ENCODE results near the gene PRKAR2B.
A peak's percentile ranks its signal among the peaks of the same experiment; 100 is the strongest.
"Not testable (repeated sequence)": the region's sequence is repeated elsewhere in the genome, so short reads cannot be mapped to it uniquely, and the experiment has no call there.

Gene PRKAR2B

DNA sequence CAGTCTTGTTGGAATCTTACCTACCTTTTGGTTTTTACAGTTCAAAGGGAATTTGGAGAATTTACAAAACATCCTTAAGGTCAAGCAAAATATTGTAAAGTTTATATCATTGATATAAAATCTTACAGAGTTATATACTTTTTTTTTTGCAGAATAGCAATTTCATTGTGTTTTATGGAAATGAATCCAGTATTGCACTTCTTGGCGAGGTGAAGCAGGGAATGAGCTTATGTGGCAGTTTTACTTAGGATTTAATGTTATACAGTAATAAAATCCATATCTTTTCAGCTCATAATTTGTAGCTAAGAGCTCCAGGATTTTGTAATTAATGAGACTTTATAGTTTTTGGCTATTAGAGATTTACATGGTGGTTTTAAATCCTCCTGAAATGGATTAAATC lies 5.0 kb downstream of the PRKAR2B start:
- no peak for DNase-seq

DNA sequence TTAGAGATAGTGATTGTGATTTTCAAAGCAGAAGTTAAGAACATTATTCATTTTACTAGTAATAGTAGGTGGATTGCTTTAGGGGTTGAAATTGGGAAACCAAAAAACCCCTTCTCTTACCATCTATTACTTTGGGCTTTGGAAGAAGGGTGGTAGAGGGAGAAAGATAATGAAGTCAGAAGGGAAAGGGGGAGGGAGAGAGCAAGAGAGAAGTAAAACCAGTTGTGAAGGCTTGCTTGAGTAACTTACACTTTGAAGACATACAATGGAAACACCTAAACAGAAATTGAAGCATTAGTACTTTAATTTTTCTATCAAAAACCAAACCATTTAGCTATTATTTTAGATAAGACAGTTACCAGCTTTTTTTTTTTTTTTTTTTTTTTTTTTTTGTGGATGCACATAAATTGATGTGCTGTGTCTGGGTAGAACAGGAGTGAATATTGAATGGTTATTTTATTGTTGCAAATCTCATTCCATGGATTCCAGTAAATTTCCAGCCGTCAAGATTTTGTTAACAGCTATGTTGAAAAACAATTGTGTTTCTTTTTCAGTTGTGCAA lies 5.5 kb downstream of the PRKAR2B start:
- DNase-seq: no peak

DNA sequence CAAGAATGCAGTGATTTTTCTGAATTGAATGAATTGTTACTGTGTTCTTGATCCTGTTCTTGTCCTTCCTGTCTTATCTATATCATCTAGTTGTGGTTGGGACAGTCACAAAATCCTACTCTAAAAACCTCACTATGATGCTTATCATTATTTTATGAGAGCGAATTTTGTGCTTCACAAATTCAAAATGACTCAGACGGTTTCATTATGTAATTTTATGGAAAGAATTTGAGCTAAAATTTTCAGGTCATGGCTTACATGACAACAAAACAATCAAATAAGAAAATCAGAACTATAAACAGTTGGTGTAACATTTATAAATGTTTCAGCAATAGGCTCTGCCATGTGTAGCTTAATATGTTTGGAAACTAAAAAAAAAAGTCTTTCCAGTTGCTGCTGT lies 6.9 kb downstream of the PRKAR2B start:
- DNase-seq: no peak

DNA sequence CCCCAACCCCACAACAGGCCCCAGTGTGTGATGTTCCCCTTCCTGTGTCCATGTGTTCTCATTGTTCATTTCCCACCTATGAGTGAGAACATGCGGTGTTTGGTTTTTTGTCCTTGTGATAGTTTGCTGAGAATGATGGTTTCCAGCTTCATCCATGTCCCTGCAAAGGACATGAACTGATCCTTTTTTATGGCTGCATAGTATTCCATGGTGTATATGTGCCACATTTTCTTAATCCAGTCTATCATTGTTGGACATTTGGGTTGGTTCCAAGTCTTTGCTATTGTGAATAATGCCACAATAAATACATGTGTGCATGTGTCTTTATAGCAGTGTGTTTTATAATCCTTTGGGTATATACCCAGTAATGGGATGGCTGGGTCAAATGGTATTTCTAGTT lies 10.5 kb downstream of the PRKAR2B start:
- not testable (repeated sequence) for DNase-seq

DNA sequence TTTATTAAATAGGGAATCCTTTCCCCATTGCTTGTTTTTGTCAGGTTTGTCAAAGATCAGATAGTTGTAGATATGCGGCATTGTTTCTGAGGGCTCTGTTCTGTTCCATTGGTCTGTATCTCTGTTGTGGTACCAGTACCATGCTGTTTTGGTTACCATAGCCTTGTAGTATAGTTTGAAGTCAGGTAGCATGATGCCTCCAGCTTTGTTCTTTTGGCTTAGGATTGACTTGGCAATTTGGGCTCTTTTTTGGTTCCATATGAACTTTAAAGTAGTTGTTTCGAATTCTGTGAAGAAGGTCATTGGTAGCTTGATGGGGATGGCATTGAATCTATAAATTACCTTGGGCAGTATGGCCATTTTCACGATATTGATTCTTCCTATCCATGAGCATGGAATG lies 11.6 kb downstream of the PRKAR2B start:
- DNase-seq: not testable (repeated sequence)

DNA sequence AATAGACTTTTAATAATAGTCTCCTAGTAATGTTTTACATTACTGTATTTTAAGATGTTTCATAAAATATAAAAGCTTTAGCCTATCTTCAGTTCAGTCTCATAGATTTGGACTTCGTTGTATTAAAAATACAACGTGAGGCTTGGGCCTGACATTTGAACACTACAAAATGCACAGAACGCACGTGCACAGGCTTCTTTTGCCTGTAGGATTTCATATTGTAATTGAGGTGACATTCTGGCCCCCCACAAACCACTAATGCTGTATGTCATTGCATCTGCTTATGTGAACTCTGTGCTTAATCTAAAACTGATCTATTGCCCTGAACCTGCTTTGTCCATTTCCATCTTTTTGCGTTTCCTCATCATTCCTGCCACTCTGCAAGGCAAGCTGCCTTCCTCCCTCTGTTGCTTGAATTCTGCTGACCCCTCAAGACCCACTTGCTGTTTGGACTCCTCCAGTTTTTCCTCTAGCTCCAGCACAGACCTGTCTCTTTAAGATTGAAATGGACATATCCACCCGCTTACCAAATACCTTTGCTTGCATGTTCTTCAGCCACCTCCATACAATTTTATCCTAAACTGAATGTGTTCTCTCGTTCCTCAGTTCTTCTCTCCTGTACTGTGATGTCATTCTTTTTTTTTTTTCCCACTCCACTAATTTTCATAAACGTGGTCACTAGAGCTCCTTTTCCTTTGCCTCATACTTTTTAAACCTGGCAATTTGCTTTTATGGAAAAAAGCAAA lies 12.4 kb downstream of the PRKAR2B start:
- DNase-seq: no peak

DNA sequence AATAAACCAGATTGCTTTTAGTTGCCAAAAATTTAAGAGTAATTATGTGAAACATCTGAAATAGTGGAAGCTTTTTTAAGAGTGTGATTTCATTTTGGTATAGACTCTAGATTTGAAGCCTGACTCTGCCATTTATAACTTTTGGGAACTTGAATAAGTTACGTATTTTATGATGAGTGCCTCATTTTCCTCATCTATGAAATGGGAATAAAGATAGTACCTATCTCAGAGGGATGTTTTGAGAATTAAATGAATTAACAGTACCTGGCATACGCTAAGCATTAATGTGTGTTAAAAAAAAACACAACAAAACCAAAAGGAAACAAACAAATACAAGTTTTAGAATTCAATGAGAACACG lies 12.9 kb downstream of the PRKAR2B start:
- DNase-seq: no peak

DNA sequence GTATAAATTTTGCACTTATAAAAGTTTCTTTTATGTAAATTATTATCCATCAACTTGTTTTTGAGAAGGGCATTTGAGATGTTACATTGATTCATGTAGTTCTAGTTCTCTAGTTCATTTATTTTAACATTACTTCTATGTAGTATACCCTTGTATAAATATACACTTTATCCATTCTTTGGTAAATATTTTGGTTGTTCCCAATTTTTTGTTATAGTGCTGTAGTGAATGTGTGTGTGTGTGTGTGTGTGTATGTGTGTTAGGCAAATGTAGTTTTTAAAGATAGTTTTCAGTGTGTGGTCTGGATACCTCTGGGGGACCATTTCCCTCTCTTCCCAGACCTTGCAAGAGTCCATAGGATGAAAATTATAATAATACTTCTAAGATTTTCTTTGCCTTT lies 15.0 kb downstream of the PRKAR2B start:
- DNase-seq: no peak

DNA sequence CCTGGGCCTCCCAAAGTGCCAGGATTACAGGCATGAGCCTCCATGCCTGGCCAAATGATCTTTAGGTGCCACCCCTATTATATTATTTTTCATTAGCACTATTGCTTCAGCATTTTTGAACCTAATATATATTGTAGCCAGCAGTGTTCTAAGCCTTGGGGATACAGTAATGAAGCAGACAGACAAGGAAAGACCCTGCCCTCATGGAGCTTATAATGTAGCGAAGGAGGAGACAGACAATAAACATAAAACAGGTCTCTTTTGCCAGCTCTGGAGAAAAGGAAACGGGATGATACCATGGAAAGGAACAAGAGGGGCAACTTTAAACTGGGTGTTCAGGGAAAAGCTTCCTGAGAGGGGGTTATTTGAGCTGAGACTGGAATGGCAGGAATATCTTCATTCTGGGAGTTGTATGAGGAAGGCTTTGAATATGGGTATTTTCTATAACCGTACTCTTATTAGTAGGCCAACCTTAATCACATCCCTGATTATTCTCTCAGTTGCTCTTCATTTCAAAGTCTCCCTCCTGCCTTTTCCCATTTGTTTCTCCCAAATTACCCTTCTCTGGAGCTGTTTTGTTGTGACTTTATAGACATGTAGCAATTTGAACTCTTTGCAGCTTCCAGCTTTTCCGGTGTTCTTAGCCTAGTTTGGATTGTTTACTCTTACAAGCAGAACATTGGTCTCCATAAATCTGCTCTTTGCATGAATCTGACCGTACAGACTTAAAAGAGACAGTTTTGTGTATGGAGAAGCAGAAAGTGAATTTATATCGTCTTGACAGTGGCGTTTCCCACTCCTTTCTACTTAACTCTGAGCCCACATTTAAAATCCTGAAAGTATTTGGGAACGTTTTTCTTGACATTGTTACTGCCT lies 19.0 kb downstream of the PRKAR2B start:
- no peak for DNase-seq

DNA sequence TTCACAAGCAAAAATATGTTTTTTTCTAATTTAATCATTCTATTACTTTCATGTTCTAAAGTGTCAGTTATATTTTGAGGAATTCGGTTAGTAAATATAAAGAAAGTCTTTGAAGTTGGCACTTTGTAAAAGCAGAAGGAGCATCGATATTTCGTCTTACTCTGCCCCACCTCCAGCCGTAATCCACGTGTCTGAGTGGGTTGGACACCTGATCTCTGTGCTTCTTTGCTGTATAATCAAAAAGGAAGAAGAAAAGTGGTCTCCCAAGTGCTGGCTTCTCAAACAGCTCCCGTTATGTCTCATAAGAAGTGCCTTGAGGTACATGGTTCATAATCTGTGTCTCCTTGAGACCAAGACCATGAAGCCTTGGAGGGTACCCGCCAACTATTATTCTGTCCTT lies 19.8 kb downstream of the PRKAR2B start:
- DNase-seq: no peak

DNA sequence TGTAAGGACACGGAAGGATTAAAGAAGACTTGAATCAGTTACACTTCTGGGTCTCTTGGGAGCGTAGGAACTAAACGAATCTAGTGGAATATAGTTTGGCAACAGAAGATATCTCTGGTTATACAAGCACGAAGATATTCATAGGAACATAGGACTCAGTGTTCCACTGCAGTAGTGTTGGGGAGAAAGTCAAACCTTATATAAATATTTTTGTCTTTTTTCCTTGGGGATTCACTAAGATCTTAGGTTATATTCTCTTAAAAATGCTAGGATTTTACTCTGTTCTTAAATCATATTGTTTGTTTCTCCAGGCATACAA lies 21.4 kb downstream of the PRKAR2B start:
- DNase-seq: no peak

DNA sequence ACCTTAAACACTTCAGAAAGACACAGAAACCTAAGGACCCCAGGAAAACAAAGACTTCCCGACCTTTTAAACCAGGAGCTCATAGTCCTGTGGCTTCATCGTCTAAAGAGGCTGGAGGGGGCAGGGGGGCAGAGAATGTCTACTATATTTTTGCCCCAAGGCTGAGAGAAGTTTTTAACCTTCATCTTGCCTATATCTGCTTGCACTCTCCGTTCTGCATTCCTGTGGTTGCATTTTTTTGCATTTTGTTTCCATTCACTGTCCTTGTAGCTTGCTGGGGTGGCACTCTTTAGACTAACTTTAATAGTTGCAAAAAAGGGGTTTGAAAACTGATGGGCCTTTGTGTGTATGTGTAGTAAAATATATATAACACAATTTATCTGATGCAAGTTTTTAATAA lies 23.7 kb downstream of the PRKAR2B start:
- DNase-seq: no peak

DNA sequence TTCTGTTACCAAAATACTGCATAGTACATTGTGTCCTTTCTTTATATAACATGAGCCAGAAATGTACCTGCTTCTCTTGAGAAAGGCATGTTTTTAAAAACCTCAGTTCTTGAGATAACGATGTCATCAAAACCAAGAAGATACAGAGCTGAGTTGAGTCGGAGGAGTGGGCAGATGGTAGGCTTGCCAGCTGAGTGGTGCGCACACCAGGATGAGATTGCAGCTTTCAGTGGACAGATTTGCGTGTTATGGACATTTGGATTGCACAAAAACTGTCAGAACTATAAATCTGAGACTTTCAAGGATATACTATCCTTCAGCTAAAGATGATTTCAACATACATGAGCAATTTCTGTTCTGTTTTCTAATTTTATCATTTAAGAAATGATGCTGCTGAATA lies 25.0 kb downstream of the PRKAR2B start:
- DNase-seq: no peak

DNA sequence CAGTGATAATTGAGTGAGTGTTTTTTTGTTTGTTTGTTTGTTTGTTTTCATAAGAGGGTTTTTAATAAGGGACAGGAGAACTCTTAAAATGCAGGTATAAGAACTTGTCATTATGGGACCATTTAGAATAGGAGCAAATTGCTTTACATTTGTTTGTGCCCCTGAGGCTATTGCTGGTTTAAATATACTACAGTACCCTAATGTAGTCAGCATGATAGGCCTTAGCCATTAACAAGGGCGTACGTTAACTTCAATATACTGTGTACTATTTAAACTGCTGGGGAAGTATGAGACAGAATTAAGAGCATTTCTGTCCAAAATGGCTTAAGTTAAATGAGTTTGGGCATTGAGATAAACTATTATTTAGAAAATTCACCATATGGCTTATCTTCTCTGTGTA lies 26.2 kb downstream of the PRKAR2B start:
- no peak for DNase-seq

DNA sequence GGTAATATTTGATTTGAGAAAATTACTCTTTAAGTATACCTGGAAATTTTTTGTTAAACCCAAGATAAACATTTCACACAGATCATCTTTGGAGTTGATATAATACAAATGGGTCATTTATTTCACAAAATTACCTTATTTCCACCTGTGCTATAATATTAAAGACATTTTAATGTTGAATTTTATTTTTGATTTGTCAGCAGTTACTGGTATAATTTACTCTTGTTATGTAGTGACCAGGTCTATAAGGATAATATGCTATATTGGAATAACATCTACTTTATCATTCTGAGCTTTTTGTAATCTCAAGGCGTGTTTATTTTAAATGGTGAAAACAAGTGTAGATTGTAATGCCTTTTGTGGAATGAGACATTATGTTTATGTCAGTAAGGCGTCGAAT lies 26.6 kb downstream of the PRKAR2B start:
- no peak for DNase-seq

DNA sequence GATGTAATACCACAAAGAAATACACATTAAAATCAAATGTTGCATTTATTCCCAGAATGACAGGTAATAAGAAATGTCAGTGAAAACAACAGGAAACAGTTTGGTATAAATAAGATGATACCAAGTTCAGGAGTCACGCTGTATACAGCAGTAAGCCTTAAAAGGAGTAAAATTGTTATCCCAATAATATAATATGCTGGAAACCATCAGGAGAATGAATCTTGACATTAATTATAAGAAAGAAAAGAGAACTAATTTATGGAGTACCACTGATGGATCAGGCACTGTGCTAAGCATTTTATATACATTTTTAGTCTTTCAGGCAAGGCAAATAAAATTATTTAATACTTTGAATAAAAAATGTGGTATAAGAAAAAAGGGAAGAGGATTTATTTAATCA lies 27.6 kb downstream of the PRKAR2B start:
- DNase-seq: no peak

DNA sequence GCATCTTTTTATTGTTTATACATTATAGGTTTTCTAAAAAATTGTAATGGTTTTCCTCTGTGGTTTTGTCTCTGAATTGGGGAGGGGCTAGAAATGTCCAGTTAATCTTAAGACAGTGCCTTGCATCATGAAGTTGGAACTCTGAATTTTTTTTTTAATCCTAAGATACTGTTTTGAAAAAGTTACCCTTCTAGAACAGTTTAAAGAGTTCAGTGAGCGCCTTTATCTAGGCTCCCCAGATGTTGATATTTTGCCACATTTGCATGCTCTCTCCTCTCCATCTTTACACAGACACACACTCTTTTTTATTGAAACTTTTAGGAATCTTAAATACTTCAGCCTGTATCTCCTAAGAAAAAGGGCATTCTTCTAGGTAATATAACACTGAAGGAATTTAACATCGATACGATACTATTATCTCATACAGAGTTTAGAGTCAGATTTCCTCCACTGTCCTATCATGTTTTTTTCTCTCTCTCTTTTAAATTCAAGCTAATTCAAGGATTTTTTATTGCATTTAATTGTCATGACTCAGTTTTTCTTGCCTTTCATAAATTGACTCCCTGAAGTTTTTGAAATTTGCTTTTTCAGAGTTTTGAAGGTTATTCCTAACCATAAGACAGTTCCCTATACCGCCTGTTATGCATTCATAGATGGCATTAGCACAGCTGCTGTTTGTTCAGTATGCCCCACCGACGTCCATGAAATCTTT lies 31.5 kb downstream of the PRKAR2B start:
- DNase-seq: no peak

DNA sequence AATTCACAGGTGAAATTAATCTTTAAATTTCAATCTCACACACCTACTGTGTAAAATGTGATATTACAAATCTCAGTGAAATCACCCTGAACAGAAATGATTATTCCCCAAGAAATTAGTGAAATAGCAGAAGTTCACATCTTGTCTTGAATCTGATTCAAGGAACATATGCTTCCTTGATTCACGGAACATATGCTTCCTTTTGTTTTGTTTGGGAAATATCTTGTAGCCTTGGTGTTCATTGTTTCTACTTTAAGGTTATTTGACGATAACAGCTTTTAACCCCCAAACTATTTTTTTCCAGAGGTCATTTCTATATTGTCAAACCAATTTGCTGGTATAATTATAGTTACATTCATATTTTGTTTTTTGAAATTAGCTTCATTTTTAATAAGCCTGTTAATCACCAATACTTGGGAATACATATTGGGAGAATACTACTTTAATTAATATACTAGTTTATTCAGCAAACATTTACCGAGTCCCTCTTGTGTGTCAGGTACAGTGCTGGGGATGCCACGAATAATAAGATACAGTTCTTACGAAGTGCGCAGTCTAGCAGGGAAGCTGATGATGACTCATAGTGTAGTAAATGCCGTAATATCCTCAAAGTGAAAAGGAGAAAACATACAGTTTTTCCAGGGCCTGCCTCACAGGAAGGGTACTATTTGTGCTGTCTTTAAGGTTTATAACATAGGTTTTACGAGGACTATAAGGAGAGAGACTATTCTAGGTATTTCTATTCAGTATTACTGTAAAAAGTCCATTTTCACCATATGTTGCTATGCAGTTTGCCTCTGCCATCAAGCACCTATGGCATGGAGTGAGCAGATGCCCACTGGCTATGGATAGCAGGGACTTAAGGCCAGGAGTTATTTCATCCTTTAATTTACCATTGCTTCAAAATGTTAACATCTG lies 32.5 kb downstream of the PRKAR2B start:
- DNase-seq: no peak

DNA sequence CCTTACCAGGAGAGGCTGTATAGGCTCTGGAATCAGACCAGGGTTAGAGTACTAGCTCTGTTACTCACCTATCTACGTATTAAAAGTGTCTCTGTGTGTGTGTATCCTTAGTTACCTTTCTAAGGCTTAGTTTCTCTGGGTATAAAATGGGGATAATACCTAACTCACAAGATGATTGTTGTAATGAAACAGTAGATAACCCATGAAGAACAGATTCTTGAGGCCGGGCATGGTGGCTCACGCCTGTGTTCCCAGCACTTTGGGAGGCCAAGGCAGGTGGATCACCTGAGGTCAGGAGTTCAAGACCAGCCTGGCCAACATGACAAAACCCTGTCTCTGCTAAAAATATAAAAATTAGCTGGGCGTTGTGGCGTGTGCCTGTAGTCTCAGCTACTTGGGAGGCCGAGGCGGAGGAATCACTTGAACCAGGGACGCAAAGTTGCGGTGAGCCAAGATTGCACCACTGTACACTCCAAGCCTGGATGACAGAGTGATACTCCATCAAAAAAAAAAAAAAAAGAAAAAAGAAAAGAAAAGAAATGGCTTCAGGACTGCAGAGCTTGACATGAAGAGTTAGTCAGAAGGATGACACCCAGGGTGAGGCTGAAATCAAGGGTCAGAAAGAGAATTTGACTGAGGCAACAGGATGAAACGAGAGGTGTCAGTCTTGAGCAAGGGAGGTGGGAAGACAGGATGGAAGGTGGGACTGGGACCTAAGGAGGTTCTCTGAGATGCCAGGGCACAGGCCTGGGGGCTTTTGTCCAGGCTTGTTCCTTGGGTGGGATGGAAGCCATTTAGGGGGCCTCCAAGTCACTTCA lies 33.4 kb downstream of the PRKAR2B start:
- no peak for DNase-seq

DNA sequence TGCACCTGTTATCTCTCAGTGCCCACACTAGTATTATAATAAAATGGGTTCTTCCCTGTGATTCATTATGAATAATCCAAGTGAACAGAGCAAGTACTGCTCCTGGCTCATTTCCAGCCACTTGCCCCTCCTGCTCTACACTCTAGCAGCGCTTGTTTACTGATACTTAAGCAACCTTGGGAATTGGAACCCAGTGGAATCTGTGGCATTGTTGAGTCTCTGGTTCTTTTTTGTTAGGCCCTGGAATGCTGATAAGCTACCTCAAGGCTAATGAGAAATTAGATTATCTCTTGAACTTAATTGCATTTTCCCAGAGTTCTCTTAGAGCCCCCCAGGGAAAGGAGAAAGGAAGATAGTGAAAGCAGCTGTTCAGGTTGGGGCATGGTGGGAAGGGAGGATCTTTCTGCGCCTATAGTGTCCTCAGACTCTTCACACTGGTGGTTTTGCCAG lies 34.0 kb downstream of the PRKAR2B start:
- DNase-seq: peak; percentile 59

DNA sequence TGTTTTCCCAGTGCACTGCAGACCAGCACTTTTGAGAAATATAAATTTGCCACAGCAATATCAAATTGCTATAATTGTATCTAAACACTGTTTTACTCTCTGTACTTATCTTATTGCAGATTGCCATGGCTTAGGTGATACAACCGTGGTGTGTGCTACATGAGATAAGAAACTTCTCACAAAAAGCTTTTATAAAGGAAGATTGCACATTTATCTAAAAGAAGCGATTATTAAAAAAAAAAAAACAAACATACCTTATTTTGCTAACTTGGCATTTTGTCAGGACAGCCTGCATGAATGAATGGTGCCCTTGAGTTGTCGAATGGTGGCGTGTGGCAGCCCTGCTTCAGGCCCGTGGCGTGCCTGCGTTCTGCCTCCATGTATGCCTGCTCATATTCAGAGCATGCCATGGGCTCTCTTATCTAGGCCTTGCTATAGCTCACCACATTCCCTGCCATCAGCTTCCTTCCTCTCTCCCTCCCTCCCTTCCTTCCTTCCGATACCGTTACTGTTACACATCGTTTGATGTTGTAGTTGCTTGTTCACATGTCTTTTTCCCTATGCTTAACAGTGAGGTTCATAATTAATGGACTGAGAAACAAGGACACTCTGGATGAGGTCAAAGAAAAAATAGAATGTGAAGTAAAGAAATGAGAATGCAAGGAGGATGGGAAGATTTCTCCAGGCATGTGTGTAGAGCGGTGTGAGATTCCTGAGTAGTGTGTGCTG lies 34.9 kb downstream of the PRKAR2B start:
- no peak for DNase-seq

All from NCI-H82 (cell line).